Measurements from ENCODE around the gene LTV1.
"Not testable (repeated sequence)": the region's sequence is repeated elsewhere in the genome, so short reads cannot be mapped to it uniquely, and the experiment has no call there.

The LTV1 gene

GRCh38 chr6:143859891-143860660 is 16.9 kb downstream of the LTV1 start:
- H3K27ac Mint-ChIP-seq = no peak overlapping the region
- H3K27me3 Mint-ChIP-seq = no peaks in the 10 kb centered on the region
- H3K4me1 Mint-ChIP-seq = no peaks in the 10 kb centered on the region
- H3K36me3 Mint-ChIP-seq = peaks cover 73% of the 10 kb centered on the region
- no peak overlapping the region for H3K4me3 Mint-ChIP-seq
- CTCF ChIA-PET = interaction anchor here (0.6 kb wide), 1 partner anchor 95 kb away, joined by 3 read pairs; no protein-coding TSS in a partner anchor
- no peak for DNase-seq
- H3K9me3 Mint-ChIP-seq = peaks cover under 1% of the 10 kb centered on the region

GRCh38 chr6:143863771-143864170 is 20.6 kb downstream of the LTV1 start:
- Mint-ChIP-seq H3K36me3 (peaks cover 49% of the 10 kb centered on the region), H3K9me3 (no peaks in the 10 kb centered on the region), H3K4me1 (no peaks in the 10 kb centered on the region), H3K27ac (no peak overlapping the region), H3K4me3 (no peak overlapping the region), H3K27me3 (no peaks in the 10 kb centered on the region)
- CTCF ChIA-PET = interaction anchor here (1.1 kb wide), 1 partner anchor 76 kb away, joined by 3 read pairs; no protein-coding TSS in a partner anchor
- DNase-seq = no peak

- DNase-seq = no peak
- H3K4me3 Mint-ChIP-seq = no peak within 1 kb of the TSS
- H3K27me3 Mint-ChIP-seq = no peaks in the 10 kb centered on the region
- no peak within 1 kb of the TSS for H3K27ac Mint-ChIP-seq
- CTCF ChIA-PET = interaction anchor here (1.1 kb wide), 1 partner anchor 76 kb away, joined by 3 read pairs; no protein-coding TSS in a partner anchor
- no peaks in the 10 kb centered on the region for H3K4me1 Mint-ChIP-seq
- H3K36me3 Mint-ChIP-seq = peaks cover 45% of the 10 kb centered on the region
- H3K9me3 Mint-ChIP-seq = no peaks in the 10 kb centered on the region
Observed at GRCh38 chr6:143864234-143864633, 21.1 kb downstream of the LTV1 start, which contains the start of gene ZC2HC1B. Gene ZC2HC1B, plus strand, starts transcription at chr6:143864474. Its CDS starts 66 bp downstream, at chr6:143864540.

- DNase-seq = no peak
- no peaks in the 10 kb centered on the region for H3K9me3 Mint-ChIP-seq
- CTCF ChIA-PET = no interaction called here
- no peaks in the 10 kb centered on the region for H3K27me3 Mint-ChIP-seq
- peaks cover 27% of the 10 kb centered on the region for H3K36me3 Mint-ChIP-seq
- no peak overlapping the region for H3K4me3 Mint-ChIP-seq
- H3K4me1 Mint-ChIP-seq = peaks cover 4% of the 10 kb centered on the region
- H3K27ac Mint-ChIP-seq = no peak overlapping the region
Observed at GRCh38 chr6:143867236-143867635, 24.1 kb downstream of the LTV1 start.

- H3K4me1 Mint-ChIP-seq = peaks cover 10% of the 10 kb centered on the region
- H3K4me3 Mint-ChIP-seq, DNase-seq, H3K27ac Mint-ChIP-seq, H3K9me3 Mint-ChIP-seq, CTCF ChIA-PET, H3K27me3 Mint-ChIP-seq: not testable (repeated sequence)
- peaks cover 18% of the 10 kb centered on the region for H3K36me3 Mint-ChIP-seq
Observed at GRCh38 chr6:143868808-143869207, 25.7 kb downstream of the LTV1 start.

GRCh38 chr6:143871202-143871730 is 28.1 kb downstream of the LTV1 start:
- Mint-ChIP-seq H3K9me3 (peaks cover 15% of the 10 kb centered on the region), H3K4me1 (peaks cover 10% of the 10 kb centered on the region)
- H3K36me3 Mint-ChIP-seq, CTCF ChIA-PET, H3K4me3 Mint-ChIP-seq, DNase-seq, H3K27me3 Mint-ChIP-seq, H3K27ac Mint-ChIP-seq: not testable (repeated sequence)

- no peak for DNase-seq
- Mint-ChIP-seq H3K9me3 (peaks cover 15% of the 10 kb centered on the region), H3K27me3 (no peaks in the 10 kb centered on the region), H3K36me3 (peaks cover 2% of the 10 kb centered on the region), H3K27ac (no peak overlapping the region), H3K4me3 (no peak overlapping the region), H3K4me1 (peaks cover 10% of the 10 kb centered on the region)
- CTCF ChIA-PET = no interaction called here
Observed at GRCh38 chr6:143872201-143872600, 29.1 kb downstream of the LTV1 start.

- CTCF ChIA-PET = interaction anchor here (0.9 kb wide), 1 partner anchor 67 kb away, joined by 3 read pairs; no protein-coding TSS in a partner anchor
- Mint-ChIP-seq H3K4me1 (peaks cover 10% of the 10 kb centered on the region), H3K9me3 (peaks cover 17% of the 10 kb centered on the region)
- not testable (repeated sequence) for H3K27ac Mint-ChIP-seq, DNase-seq, H3K4me3 Mint-ChIP-seq, H3K36me3 Mint-ChIP-seq, H3K27me3 Mint-ChIP-seq
Observed at GRCh38 chr6:143873600-143873999, 30.5 kb downstream of the LTV1 start.

GRCh38 chr6:143874503-143874902 is 31.4 kb downstream of the LTV1 start:
- DNase-seq, H3K27ac Mint-ChIP-seq, H3K4me3 Mint-ChIP-seq, H3K36me3 Mint-ChIP-seq, CTCF ChIA-PET, H3K27me3 Mint-ChIP-seq: not testable (repeated sequence)
- Mint-ChIP-seq H3K9me3 (peaks cover 17% of the 10 kb centered on the region), H3K4me1 (peaks cover 10% of the 10 kb centered on the region)

- Mint-ChIP-seq H3K36me3 (peaks cover 2% of the 10 kb centered on the region), H3K27me3 (peaks cover 3% of the 10 kb centered on the region), H3K9me3 (peaks cover 17% of the 10 kb centered on the region), H3K4me3 (no peak overlapping the region), H3K27ac (no peak overlapping the region), H3K4me1 (peaks cover 3% of the 10 kb centered on the region)
- CTCF ChIA-PET = interaction anchor here (0.6 kb wide), 1 partner anchor 309 kb away, joined by 4 read pairs; no protein-coding TSS in a partner anchor
- DNase-seq = no peak
Observed at GRCh38 chr6:143877584-143878271, 34.6 kb downstream of the LTV1 start.

GRCh38 chr6:143878272-143878760 is 35.2 kb downstream of the LTV1 start:
- no peak for DNase-seq
- H3K4me3 Mint-ChIP-seq = no peak overlapping the region
- CTCF ChIA-PET = no interaction called here
- no peak overlapping the region for H3K27ac Mint-ChIP-seq
- H3K27me3 Mint-ChIP-seq = peaks cover 3% of the 10 kb centered on the region
- peaks cover 2% of the 10 kb centered on the region for H3K36me3 Mint-ChIP-seq
- no peaks in the 10 kb centered on the region for H3K4me1 Mint-ChIP-seq
- peaks cover 17% of the 10 kb centered on the region for H3K9me3 Mint-ChIP-seq

GRCh38 chr6:143880412-143880811 is 37.3 kb downstream of the LTV1 start:
- Mint-ChIP-seq H3K36me3 (no peaks in the 10 kb centered on the region), H3K27me3 (peaks cover 7% of the 10 kb centered on the region), H3K4me3 (no peak overlapping the region), H3K27ac (no peak overlapping the region), H3K4me1 (no peaks in the 10 kb centered on the region), H3K9me3 (peaks cover 9% of the 10 kb centered on the region)
- CTCF ChIA-PET = no interaction called here
- DNase-seq = no peak

- DNase-seq = no peak
- H3K27ac Mint-ChIP-seq = no peak overlapping the region
- no peak overlapping the region for H3K4me3 Mint-ChIP-seq
- peaks cover 7% of the 10 kb centered on the region for H3K27me3 Mint-ChIP-seq
- no peaks in the 10 kb centered on the region for H3K4me1 Mint-ChIP-seq
- CTCF ChIA-PET = interaction anchor here (0.9 kb wide), 1 partner anchor 307 kb away, joined by 3 read pairs; no protein-coding TSS in a partner anchor
- H3K9me3 Mint-ChIP-seq = peaks cover 2% of the 10 kb centered on the region
- H3K36me3 Mint-ChIP-seq = no peaks in the 10 kb centered on the region
Observed at GRCh38 chr6:143882401-143882930, 39.3 kb downstream of the LTV1 start.
